Esophagus mucosa (tissue), 1 donor: ENCODE data around the gene PGAM2. TPM values are rescaled to one million over a fixed set of nuclear protein-coding genes. Genes with fewer than 3 reads are reported as not detected.
A peak's percentile ranks its signal among the peaks of the same experiment; 100 is the strongest.

Experiments used
- ATAC-seq: fragments of 200-7000 bp; cut with Tn5 transposase; one replicate; pipeline ENCODE4 v1.9.1; 2020
- total RNA-seq: library from RNA; stranded (reverse); gene quantifications from one replicate; pipeline ENCODE4 v1.2.4, GENCODE V29; 2023
- donor health status: DM: yes; HTN: yes; CAD: no.

PGAM2 gene
- total RNA-seq, 1 donor from 2014 or later, result 2.6 TPM

- ATAC-seq, result peak; percentile 97
These were observed 17.3 kb upstream of the PGAM2 start for GRCh38 chr7:44082541-44083207.

DNA sequence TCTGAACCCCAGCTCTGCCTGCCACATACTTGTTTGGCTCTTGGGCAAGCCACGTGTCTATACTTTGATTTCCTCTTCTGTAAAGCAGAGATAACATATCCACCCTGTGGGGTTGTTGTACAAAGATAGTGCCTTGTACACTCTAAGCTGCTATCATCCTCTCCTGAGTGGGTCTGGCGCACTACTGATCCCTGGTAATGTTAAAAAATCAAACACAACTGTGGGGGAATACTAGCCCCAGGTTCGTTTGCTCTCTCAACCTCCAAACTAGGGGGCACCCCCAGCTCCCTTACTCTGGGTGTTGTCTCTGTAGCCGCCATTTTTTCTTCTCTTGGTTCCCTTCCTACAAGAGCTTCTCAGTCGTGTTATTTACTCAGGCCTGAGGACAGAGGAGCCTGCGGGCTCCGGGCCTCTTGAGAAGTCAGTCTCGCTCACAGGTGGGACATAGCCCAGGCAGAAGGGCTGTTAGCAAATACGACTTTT is 15.9 kb upstream of the PGAM2 start:
- ATAC-seq, result no peak

DNA sequence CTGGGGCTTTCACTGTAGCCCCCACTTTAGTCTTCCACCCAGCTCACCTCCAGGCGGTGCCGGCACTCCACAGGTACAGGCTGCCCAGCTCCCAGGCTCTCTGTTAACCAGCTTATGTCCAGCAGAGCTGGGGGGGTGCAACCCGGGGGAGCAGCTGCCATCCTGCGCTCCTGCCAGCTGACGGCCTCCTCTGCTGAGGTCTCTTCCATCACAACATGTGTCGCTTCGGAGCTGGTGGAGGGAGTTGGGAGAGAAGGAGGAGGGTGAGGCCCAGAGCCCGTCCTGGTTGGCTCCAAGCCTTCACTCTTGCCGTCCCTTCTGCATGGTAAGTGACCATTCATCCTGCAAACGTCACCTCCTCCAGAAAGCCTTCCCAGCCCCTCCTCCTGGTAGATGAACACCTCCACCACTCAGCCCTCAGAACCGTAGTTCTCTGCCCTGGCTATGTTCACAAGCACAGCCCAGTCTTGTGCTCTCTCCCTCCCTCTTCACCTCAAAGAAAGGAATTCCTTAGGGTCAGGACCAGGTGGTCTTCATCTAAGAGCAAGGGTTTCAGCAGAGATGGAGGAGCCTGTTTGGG is 15.4 kb upstream of the PGAM2 start:
- no peak for ATAC-seq

GRCh38 chr7:44080118-44080517 is 14.8 kb upstream of the PGAM2 start:
- ATAC-seq, result no peak

- ATAC-seq, result no peak
These were observed 14.1 kb upstream of the PGAM2 start for GRCh38 chr7:44079331-44080021.

GRCh38 chr7:44078521-44078920 is 13.2 kb upstream of the PGAM2 start:
- ATAC-seq, result no peak

GRCh38 chr7:44077681-44078091 is 12.3 kb upstream of the PGAM2 start:
- ATAC-seq, result no peak

- no peak for ATAC-seq
These were observed 11.7 kb upstream of the PGAM2 start for GRCh38 chr7:44077061-44077460.

DNA sequence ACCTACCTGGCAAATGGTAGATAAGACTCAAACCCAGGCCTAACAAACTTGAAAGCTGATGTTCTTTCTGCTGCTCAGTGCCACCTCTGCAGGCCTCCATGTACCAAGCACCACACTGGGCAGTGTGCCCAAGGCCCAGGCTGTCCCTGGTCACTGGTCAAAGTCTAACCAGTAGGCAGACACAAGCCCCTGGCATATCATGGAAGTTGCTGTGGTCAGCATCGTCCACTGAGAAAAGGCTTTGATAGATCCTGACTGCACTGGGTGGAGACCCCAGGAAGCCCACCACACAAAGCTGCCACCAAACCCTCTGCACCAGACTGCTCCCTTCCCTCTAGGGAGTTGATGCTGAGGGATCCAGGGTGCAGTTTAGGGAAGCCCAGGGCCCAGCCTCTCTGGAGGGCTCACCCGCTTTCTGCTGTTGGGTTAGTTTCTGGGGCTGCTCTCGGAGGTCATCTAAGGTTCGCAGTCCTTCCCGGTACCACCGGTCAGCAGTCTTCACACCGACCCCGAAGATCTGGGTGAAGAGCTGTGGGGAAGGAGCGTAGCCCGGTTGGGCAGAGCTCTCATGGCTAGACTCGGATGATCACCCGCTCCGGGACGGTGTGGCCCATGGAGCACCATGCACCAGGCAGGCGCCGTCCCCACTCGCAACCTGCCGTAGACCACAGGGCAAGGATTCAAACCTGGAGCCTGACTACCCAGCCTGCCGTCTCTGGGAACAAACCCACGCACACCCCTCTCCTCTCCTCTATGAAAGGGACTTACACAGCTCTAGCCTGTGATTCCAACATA is 10.9 kb upstream of the PGAM2 start:
- no peak for ATAC-seq

GRCh38 chr7:44075296-44076075 is 10.1 kb upstream of the PGAM2 start:
- ATAC-seq, result peak; percentile 72

GRCh38 chr7:44074349-44074695 is 9.0 kb upstream of the PGAM2 start:
- ATAC-seq, result no peak

- ATAC-seq, result peak; percentile 66
These were observed 8.4 kb upstream of the PGAM2 start for GRCh38 chr7:44073664-44074348.

GRCh38 chr7:44072364-44073231 is 7.2 kb upstream of the PGAM2 start:
- peak; percentile 33 for ATAC-seq

DNA sequence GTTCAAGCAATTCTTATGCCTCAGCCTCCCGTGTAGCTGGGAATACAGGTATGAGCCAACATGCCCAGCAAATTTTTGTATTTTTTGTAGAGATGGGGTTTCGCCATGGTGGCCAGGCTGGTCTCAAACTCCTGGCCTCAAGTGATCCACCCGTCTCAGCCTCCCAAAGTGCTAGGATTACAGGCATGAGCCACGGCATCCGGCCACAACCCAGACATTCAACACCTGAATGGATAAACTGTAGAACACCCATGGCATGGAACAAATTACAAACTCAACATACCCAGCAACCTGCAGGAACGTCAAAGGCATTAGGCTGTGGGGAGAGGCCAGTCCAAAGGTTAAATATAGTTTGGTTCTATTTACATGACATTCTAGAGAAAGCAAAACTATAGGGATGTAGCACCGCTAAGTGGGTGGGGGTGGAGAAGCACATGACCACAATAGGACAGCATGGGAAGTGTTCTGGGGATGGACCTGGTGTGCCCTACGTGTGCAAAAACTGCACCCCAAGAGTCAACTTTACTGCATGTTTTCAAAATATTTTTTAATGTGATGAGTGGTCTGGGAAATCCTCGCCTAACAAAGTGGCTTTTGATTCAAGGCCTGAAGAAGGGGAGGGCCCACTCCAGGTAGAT is 6.5 kb upstream of the PGAM2 start:
- no peak for ATAC-seq

DNA sequence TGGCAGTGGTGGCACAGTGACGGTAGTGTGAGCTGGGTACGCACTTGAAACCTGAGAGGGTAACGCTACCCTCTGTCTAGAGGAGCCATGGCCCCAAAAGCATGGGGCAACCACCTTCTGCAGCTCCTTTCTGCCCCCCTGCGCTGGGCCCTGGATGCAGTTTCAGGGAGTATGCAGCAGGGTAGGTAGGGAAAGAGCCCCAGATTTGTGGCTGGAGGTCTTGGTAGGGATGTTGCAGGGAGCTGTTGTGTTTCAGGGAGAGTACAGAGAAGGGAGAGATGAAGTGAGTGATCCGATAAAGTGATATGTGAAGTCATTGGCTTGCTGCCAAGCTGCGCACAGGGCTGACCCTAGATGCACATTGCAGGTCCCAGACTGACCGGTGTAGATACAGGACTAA is 2.7 kb upstream of the PGAM2 start:
- ATAC-seq, result no peak

DNA sequence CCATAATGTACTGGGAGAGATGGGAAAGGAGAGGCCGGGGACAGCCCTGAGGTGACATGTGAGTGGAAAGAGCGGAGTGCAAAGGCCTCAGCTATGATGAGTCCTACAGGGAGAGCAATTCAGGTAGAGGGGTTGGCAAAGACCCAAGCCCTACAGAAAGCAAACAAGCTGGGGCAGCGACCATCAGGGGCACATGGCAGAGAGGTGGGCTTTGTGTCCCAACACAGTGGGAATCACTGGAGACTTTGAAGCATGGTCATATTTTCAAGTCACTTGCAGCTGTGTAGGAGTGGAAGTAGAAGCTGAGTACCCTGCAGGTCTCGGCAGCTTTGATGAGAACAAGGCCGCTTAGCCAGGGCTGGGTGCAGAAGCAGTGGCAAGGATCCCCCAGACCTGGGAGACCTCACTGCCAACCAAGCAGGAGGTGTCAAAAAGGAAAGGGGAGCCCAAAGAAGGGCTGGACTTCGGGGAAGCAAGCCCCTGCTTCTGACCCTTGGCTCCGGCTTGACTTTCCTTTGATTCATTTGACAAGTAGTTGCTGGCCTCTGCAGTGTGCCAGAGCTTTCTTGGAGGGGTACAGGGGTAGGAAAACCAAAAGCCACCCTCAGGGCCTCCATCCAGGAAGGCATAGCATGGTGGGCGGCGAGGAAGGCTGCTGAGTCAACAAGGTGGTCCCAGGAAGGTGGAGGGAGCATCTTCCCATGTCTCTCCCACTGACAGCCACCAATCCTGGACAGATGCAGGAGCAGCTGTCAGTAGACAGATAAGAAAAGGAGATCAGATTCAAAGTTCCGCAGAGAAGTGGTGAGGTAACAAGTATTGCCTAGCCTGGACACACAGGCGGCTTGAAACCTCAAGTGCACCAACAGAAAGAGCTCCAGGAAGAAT is 1.9 kb upstream of the PGAM2 start:
- no peak for ATAC-seq

- peak; percentile 0 for ATAC-seq
These were observed 1.2 kb upstream of the PGAM2 start for GRCh38 chr7:44066494-44067063.

GRCh38 chr7:44066111-44066460 is 719 bp upstream of the PGAM2 start:
- no peak for ATAC-seq
